ENCODE measurements around the gene SPRING1.

SPRING1 gene

GRCh38 chr12:116712458-116713303, 25.2 kb downstream of the SPRING1 start:
- no peak overlapping the region for H3K4me3 ChIP-seq (ENCODE audit: low read depth in 1 of 5, low read length in 5 of 5)
- H3K4me1 ChIP-seq (ENCODE audit: control insufficient read depth in 5 of 5, insufficient read depth in 5 of 5, low read length in 5 of 5), result peaks cover 4 to 24% (median 22%) of the 10 kb centered on the region in 5 donors
- H3K36me3 ChIP-seq (ENCODE audit: control insufficient read depth in 5 of 5, insufficient read depth in 5 of 5, low read length in 5 of 5), result peaks cover 5 to 26% (median 12%) of the 10 kb centered on the region in 5 donors
- peaks cover 0 to 3% (median 0%) of the 10 kb centered on the region in 5 donors for H3K27me3 ChIP-seq (ENCODE audit: control insufficient read depth in 5 of 5, insufficient read depth in 4 of 5, low read length in 5 of 5)
- H3K9ac ChIP-seq (ENCODE audit: low read length in 5 of 5), result no peak overlapping the region
- H3K27ac ChIP-seq (ENCODE audit: low read depth, low read length), result no peak overlapping the region
- no peaks in the 10 kb centered on the region for H3K9me3 ChIP-seq (ENCODE audit: control insufficient read depth in 5 of 5, low read length in 5 of 5)

DNA sequence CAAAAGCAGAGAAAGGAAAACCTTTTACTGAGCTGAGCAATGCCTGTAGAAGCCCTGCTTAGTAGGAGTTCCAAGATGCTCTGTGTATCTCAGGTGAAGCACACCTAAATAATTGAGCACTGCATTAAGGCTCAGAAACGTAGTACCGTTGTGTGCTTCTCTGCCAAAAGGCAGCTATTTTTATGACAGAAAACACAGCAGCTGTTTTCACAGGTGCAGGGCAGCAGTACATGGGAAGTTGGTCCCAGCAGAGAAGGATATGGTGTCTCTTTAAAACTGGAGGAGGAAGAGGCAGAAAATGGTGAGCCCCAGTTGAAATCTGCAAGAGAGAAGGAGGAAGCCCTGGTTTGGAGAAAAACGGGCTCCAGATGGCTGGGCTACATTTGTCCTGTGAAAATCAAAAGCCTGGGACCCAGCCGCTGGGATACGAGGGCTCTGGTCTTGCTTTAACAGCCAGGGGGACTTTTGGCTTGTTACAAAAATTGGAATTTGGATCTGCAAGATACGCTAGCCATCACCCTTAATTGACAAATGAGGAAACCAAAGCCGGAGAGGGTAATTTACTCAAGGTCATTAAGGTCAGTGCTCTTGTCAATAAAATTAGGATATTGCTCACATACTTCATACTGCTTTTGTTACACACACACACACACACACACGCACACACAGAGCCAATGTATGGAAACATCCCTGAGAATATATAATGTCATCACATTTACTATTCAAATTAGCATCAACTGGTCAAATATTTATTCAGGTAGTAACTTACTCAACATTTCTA, 27.3 kb downstream of the SPRING1 start:
- Histone ChIP-seq H3K36me3 (ENCODE audit: control insufficient read depth in 5 of 5, insufficient read depth in 5 of 5, low read length in 5 of 5) (peaks cover 0 to 7% (median 3%) of the 10 kb centered on the region in 5 donors), H3K9ac (ENCODE audit: low read length in 5 of 5) (no peak overlapping the region), H3K27me3 (ENCODE audit: control insufficient read depth in 5 of 5, insufficient read depth in 4 of 5, low read length in 5 of 5) (peaks cover 0 to 6% (median 3%) of the 10 kb centered on the region in 5 donors), H3K4me1 (ENCODE audit: control insufficient read depth in 5 of 5, insufficient read depth in 5 of 5, low read length in 5 of 5) (peaks cover 4 to 20% (median 16%) of the 10 kb centered on the region in 5 donors), H3K27ac (ENCODE audit: low read depth, low read length) (no peak overlapping the region), H3K4me3 (ENCODE audit: low read depth in 1 of 5, low read length in 5 of 5) (no peak overlapping the region), H3K9me3 (ENCODE audit: control insufficient read depth in 5 of 5, low read length in 5 of 5) (no peaks in the 10 kb centered on the region)

- no peaks in the 10 kb centered on the region for H3K9me3 ChIP-seq (ENCODE audit: control insufficient read depth in 5 of 5, low read length in 5 of 5)
- peaks cover 0 to 2% (median 0%) of the 10 kb centered on the region in 5 donors for H3K36me3 ChIP-seq (ENCODE audit: control insufficient read depth in 5 of 5, insufficient read depth in 5 of 5, low read length in 5 of 5)
- H3K4me3 ChIP-seq (ENCODE audit: low read depth in 1 of 5, low read length in 5 of 5), result no peak overlapping the region
- no peak overlapping the region for H3K27ac ChIP-seq (ENCODE audit: low read depth, low read length)
- H3K27me3 ChIP-seq (ENCODE audit: control insufficient read depth in 5 of 5, insufficient read depth in 4 of 5, low read length in 5 of 5), result peaks cover 0 to 6% (median 3%) of the 10 kb centered on the region in 5 donors
- H3K9ac ChIP-seq (ENCODE audit: low read length in 5 of 5), result no peak overlapping the region
- H3K4me1 ChIP-seq (ENCODE audit: control insufficient read depth in 5 of 5, insufficient read depth in 5 of 5, low read length in 5 of 5), result peaks cover 4 to 20% (median 16%) of the 10 kb centered on the region in 5 donors
Measured at GRCh38 chr12:116709768-116710167, 28.1 kb downstream of the SPRING1 start.

GRCh38 chr12:116708826-116709756, 28.8 kb downstream of the SPRING1 start:
- Histone ChIP-seq H3K9me3 (ENCODE audit: control insufficient read depth in 5 of 5, low read length in 5 of 5) (no peaks in the 10 kb centered on the region), H3K27me3 (ENCODE audit: control insufficient read depth in 5 of 5, insufficient read depth in 4 of 5, low read length in 5 of 5) (peaks cover 0 to 6% (median 3%) of the 10 kb centered on the region in 5 donors), H3K9ac (ENCODE audit: low read length in 5 of 5) (no peak overlapping the region), H3K36me3 (ENCODE audit: control insufficient read depth in 5 of 5, insufficient read depth in 5 of 5, low read length in 5 of 5) (peaks cover 0 to 2% (median 0%) of the 10 kb centered on the region in 5 donors), H3K4me3 (ENCODE audit: low read depth in 1 of 5, low read length in 5 of 5) (peak overlapping the region in 2 of 5 donors; percentile 34 to 35), H3K4me1 (ENCODE audit: control insufficient read depth in 5 of 5, insufficient read depth in 5 of 5, low read length in 5 of 5) (peaks cover 1 to 17% (median 12%) of the 10 kb centered on the region in 5 donors), H3K27ac (ENCODE audit: low read depth, low read length) (no peak overlapping the region)

DNA sequence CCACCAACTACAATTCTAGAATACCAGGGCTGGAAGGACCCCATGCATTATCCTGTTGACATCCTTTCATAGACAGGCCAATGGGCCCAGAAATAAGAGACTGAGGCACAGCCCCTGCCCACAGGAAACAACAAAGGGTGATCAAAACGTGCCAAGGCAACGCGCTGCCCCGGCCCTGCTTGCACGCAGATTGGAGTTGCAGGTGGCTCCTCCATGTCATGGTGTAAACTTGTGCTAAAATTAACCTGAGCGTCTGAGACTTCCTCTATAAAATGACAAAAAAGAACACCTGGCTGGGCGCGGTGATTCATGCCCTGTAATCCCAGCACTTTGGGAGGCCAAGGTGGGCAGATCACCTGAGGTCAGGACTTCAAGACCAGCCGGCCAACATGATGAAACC, 30.1 kb downstream of the SPRING1 start:
- Histone ChIP-seq H3K9me3 (ENCODE audit: control insufficient read depth in 5 of 5, low read length in 5 of 5) (no peaks in the 10 kb centered on the region), H3K4me3 (ENCODE audit: low read depth in 1 of 5, low read length in 5 of 5) (no peak overlapping the region), H3K36me3 (ENCODE audit: control insufficient read depth in 5 of 5, insufficient read depth in 5 of 5, low read length in 5 of 5) (peaks cover 0 to 2% (median 0%) of the 10 kb centered on the region in 5 donors), H3K4me1 (ENCODE audit: control insufficient read depth in 5 of 5, insufficient read depth in 5 of 5, low read length in 5 of 5) (peaks cover 0 to 16% (median 13%) of the 10 kb centered on the region in 5 donors), H3K27me3 (ENCODE audit: control insufficient read depth in 5 of 5, insufficient read depth in 4 of 5, low read length in 5 of 5) (peaks cover 0 to 6% (median 3%) of the 10 kb centered on the region in 5 donors), H3K27ac (ENCODE audit: low read depth, low read length) (no peak overlapping the region), H3K9ac (ENCODE audit: low read length in 5 of 5) (no peak overlapping the region)

DNA sequence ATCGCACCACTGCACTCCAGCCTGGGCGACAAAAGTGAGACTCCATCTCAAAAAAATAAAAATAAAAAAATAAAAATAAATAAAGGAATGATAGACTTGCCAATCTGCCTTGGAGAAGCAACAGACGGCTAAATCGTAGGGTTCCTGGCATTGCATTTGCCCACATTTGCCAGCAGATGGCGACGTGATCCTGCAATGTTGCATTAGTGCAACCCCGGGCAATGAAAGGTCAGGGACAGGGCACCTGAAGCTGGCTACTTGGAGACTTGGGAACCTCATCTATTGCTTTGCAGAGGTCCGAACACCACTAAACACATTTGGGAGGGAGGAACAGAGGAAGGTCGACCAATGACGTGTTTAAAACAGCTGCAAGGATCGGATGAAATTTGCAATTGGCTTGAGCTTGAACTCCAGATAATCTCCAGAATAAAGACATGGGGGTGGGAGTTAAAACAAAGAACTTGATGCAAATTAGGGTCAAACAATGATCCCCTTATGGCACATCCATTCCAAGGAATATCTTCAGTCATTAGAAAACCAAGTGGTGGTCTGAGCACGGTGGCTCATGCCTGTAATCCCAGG, 34.6 kb downstream of the SPRING1 start:
- Histone ChIP-seq H3K27me3 (ENCODE audit: control insufficient read depth in 5 of 5, insufficient read depth in 4 of 5, low read length in 5 of 5) (peaks cover 0 to 3% (median 0%) of the 10 kb centered on the region in 5 donors), H3K36me3 (ENCODE audit: control insufficient read depth in 5 of 5, insufficient read depth in 5 of 5, low read length in 5 of 5) (no peaks in the 10 kb centered on the region), H3K4me1 (ENCODE audit: control insufficient read depth in 5 of 5, insufficient read depth in 5 of 5, low read length in 5 of 5) (peaks cover 0 to 3% (median 0%) of the 10 kb centered on the region in 5 donors), H3K4me3 (ENCODE audit: low read depth in 1 of 5, low read length in 5 of 5) (no peak overlapping the region), H3K9ac (ENCODE audit: low read length in 5 of 5) (no peak overlapping the region), H3K9me3 (ENCODE audit: control insufficient read depth in 5 of 5, low read length in 5 of 5) (no peaks in the 10 kb centered on the region), H3K27ac (ENCODE audit: low read depth, low read length) (no peak overlapping the region)

DNA sequence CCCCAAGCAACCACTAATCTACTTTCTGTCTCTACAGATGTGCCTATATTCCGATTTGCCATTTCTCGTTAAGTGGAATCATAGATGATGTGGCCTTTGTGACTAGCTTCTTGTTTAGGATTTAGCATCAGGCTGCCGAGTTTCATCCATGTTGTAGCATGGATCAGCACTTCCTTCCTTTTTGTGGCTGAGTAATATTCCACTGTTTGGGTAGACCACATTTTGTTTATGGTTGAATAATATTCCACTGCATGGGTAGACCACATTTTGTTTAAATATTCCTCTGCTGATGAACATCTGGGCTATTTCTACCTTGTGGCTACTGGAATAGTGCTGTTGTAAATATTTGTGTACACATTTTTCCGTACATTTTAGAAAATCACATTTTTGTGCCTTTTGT, 36.4 kb downstream of the SPRING1 start:
- H3K4me3 ChIP-seq (ENCODE audit: low read depth in 1 of 5, low read length in 5 of 5), result no peak overlapping the region
- H3K27me3 ChIP-seq (ENCODE audit: control insufficient read depth in 5 of 5, insufficient read depth in 4 of 5, low read length in 5 of 5), result no peaks in the 10 kb centered on the region
- peaks cover 0 to 3% (median 0%) of the 10 kb centered on the region in 5 donors for H3K4me1 ChIP-seq (ENCODE audit: control insufficient read depth in 5 of 5, insufficient read depth in 5 of 5, low read length in 5 of 5)
- no peak overlapping the region for H3K9ac ChIP-seq (ENCODE audit: low read length in 5 of 5)
- H3K36me3 ChIP-seq (ENCODE audit: control insufficient read depth in 5 of 5, insufficient read depth in 5 of 5, low read length in 5 of 5), result no peaks in the 10 kb centered on the region
- no peak overlapping the region for H3K27ac ChIP-seq (ENCODE audit: low read depth, low read length)
- H3K9me3 ChIP-seq (ENCODE audit: control insufficient read depth in 5 of 5, low read length in 5 of 5), result no peaks in the 10 kb centered on the region

GRCh38 chr12:116700066-116700465, 37.8 kb downstream of the SPRING1 start:
- peaks cover 0 to 4% (median 3%) of the 10 kb centered on the region in 5 donors for H3K4me1 ChIP-seq (ENCODE audit: control insufficient read depth in 5 of 5, insufficient read depth in 5 of 5, low read length in 5 of 5)
- H3K9ac ChIP-seq (ENCODE audit: low read length in 5 of 5), result no peak overlapping the region
- H3K36me3 ChIP-seq (ENCODE audit: control insufficient read depth in 5 of 5, insufficient read depth in 5 of 5, low read length in 5 of 5), result no peaks in the 10 kb centered on the region
- H3K9me3 ChIP-seq (ENCODE audit: control insufficient read depth in 5 of 5, low read length in 5 of 5), result no peaks in the 10 kb centered on the region
- no peaks in the 10 kb centered on the region for H3K27me3 ChIP-seq (ENCODE audit: control insufficient read depth in 5 of 5, insufficient read depth in 4 of 5, low read length in 5 of 5)
- no peak overlapping the region for H3K27ac ChIP-seq (ENCODE audit: low read depth, low read length)
- no peak overlapping the region for H3K4me3 ChIP-seq (ENCODE audit: low read depth in 1 of 5, low read length in 5 of 5)

- Histone ChIP-seq H3K9ac (ENCODE audit: low read length in 5 of 5) (no peak overlapping the region), H3K27ac (ENCODE audit: low read depth, low read length) (no peak overlapping the region), H3K4me1 (ENCODE audit: control insufficient read depth in 5 of 5, insufficient read depth in 5 of 5, low read length in 5 of 5) (peaks cover 0 to 18% (median 7%) of the 10 kb centered on the region in 5 donors), H3K27me3 (ENCODE audit: control insufficient read depth in 5 of 5, insufficient read depth in 4 of 5, low read length in 5 of 5) (peaks cover 7 to 10% (median 7%) of the 10 kb centered on the region in 5 donors), H3K4me3 (ENCODE audit: low read depth in 1 of 5, low read length in 5 of 5) (no peak overlapping the region), H3K36me3 (ENCODE audit: control insufficient read depth in 5 of 5, insufficient read depth in 5 of 5, low read length in 5 of 5) (no peaks in the 10 kb centered on the region), H3K9me3 (ENCODE audit: control insufficient read depth in 5 of 5, low read length in 5 of 5) (no peaks in the 10 kb centered on the region)
Measured at GRCh38 chr12:116698554-116699075, 39.3 kb downstream of the SPRING1 start.
